Activated T-helper 2 cell treated with anti-CD3 and anti-CD28 coated beads, Interferon-gamma antibody, Interleukin-2, Interleukin-4, amounts not matched to agents 10 μg/mL and 5 μg/mL and 100 μg/mL, durations not matched to agents 14 hours and 24 hours and 36 hours (primary cell): ENCODE measurements around the gene IL1RL1. TPM values are rescaled to one million over a fixed set of nuclear protein-coding genes. Genes with fewer than 3 reads are reported as not detected.

ENCODE experiments used
- DNase-seq: peaks from one replicate; pipeline ENCODE4 v3.0.0; 2021; ENCODE audit warnings: low spot score
- H3K27ac Mint-ChIP-seq: one replicate; pipeline ENCODE4 v1.8.0; 2021; ENCODE audit warnings: mixed read lengths
- H3K27me3 Mint-ChIP-seq: one replicate; pipeline ENCODE4 v1.8.0; 2021; ENCODE audit warnings: low read depth, mixed read lengths
- H3K36me3 Mint-ChIP-seq: one replicate; pipeline ENCODE4 v1.8.0; 2021; ENCODE audit warnings: low read depth, mixed read lengths
- H3K4me1 Mint-ChIP-seq: one replicate; pipeline ENCODE4 v1.8.0; 2021; ENCODE audit warnings: low read depth, mixed read lengths
- H3K4me3 Mint-ChIP-seq: one replicate; pipeline ENCODE4 v1.8.0; 2021; ENCODE audit warnings: low read depth, mild to moderate bottlenecking, moderate library complexity, mixed read lengths
- H3K9me3 Mint-ChIP-seq: one replicate; pipeline ENCODE4 v1.8.0; 2021; ENCODE audit warnings: mixed read lengths
- intact Hi-C: fragments of 100-400 bp; cut with micrococcal nuclease; formaldehyde crosslinking; loops from one replicate; pipeline ENCODE4 v1.15.1; 2023
- total RNA-seq: library from RNA; stranded (reverse); gene quantifications from 2 replicates; pipeline ENCODE4 v1.2.3, GENCODE V29; 2022

The IL1RL1 gene
- total RNA-seq, 1 donor from 2014 or later: 10.7 TPM

GRCh38 chr2:102367331-102367971, 56.1 kb downstream of the IL1RL1 start:
- peak; percentile 30 for DNase-seq
- Mint-ChIP-seq H3K4me3 (peak overlapping the region; percentile 63), H3K4me1 (peaks cover 75% of the 10 kb centered on the region), H3K27ac (peak overlapping the region; percentile 96), H3K36me3 (peaks cover 98% of the 10 kb centered on the region), H3K9me3 (peaks cover 42% of the 10 kb centered on the region), H3K27me3 (no peaks in the 10 kb centered on the region)
- intact Hi-C loops: loop anchor here (1.0 to 10.0 kb wide), 11 partner anchors 51 to 653 kb away; no protein-coding TSS in a partner anchor

- no peak for DNase-seq
- H3K9me3 Mint-ChIP-seq: peaks cover 36% of the 10 kb centered on the region
- no peaks in the 10 kb centered on the region for H3K27me3 Mint-ChIP-seq
- H3K4me3 Mint-ChIP-seq: peak overlapping the region; percentile 48
- intact Hi-C loops: loop anchor here (5.0 to 10.0 kb wide), 4 partner anchors 241 to 654 kb away; no protein-coding TSS in a partner anchor
- H3K27ac Mint-ChIP-seq: peak overlapping the region; percentile 96
- H3K4me1 Mint-ChIP-seq: peaks cover 67% of the 10 kb centered on the region
- peaks cover 98% of the 10 kb centered on the region for H3K36me3 Mint-ChIP-seq
Observed at GRCh38 chr2:102368461-102369109, 57.2 kb downstream of the IL1RL1 start.

- DNase-seq: no peak
- peaks cover 34% of the 10 kb centered on the region for H3K9me3 Mint-ChIP-seq
- no peak overlapping the region for H3K4me3 Mint-ChIP-seq
- intact Hi-C loops: loop anchor here (5.0 to 10.0 kb wide), 4 partner anchors 243 to 655 kb away; no protein-coding TSS in a partner anchor
- peaks cover 98% of the 10 kb centered on the region for H3K36me3 Mint-ChIP-seq
- no peak overlapping the region for H3K27ac Mint-ChIP-seq
- peaks cover 58% of the 10 kb centered on the region for H3K4me1 Mint-ChIP-seq
- no peaks in the 10 kb centered on the region for H3K27me3 Mint-ChIP-seq
Observed at GRCh38 chr2:102369866-102370265, 58.5 kb downstream of the IL1RL1 start.

- H3K4me1 Mint-ChIP-seq: peaks cover 21% of the 10 kb centered on the region
- no peak overlapping the region for H3K4me3 Mint-ChIP-seq
- H3K36me3 Mint-ChIP-seq: peaks cover 91% of the 10 kb centered on the region
- no peaks in the 10 kb centered on the region for H3K27me3 Mint-ChIP-seq
- DNase-seq: no peak
- intact Hi-C loops: no loop called here
- peaks cover 49% of the 10 kb centered on the region for H3K9me3 Mint-ChIP-seq
- H3K27ac Mint-ChIP-seq: peak overlapping the region; percentile 67
Observed at GRCh38 chr2:102376052-102376591, 64.8 kb downstream of the IL1RL1 start.

- no peak for DNase-seq
- no peaks in the 10 kb centered on the region for H3K27me3 Mint-ChIP-seq
- H3K36me3 Mint-ChIP-seq: peaks cover 96% of the 10 kb centered on the region
- intact Hi-C loops: no loop called here
- peaks cover 3% of the 10 kb centered on the region for H3K4me1 Mint-ChIP-seq
- no peak overlapping the region for H3K27ac Mint-ChIP-seq
- no peak overlapping the region for H3K4me3 Mint-ChIP-seq
- H3K9me3 Mint-ChIP-seq: peaks cover 40% of the 10 kb centered on the region
Observed at GRCh38 chr2:102383722-102384121, 72.4 kb downstream of the IL1RL1 start.

DNA sequence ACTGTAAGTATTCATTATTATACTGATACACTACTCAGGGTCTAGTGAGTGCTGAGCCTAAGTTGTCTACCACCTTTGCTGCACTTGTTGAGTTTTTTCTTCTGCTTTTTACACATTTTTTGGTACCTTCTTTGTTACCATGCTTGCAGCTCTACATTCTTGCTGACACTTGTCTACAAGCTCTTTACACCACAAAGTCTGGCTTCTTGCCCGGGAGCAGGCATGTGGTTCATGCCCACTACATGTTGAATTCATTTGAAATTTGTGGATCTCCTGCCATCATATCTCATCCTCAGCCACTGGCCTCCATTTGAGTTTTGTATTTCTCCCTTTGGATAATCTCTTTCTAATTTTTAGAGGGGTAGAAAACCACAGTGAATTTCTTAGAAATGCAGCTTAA, 74.2 kb downstream of the IL1RL1 start:
- Mint-ChIP-seq H3K36me3 (peaks cover 94% of the 10 kb centered on the region), H3K4me3 (no peak overlapping the region), H3K9me3 (peaks cover 36% of the 10 kb centered on the region), H3K27ac (no peak overlapping the region), H3K4me1 (peaks cover 7% of the 10 kb centered on the region), H3K27me3 (no peaks in the 10 kb centered on the region)
- intact Hi-C loops: no loop called here
- no peak for DNase-seq

DNA sequence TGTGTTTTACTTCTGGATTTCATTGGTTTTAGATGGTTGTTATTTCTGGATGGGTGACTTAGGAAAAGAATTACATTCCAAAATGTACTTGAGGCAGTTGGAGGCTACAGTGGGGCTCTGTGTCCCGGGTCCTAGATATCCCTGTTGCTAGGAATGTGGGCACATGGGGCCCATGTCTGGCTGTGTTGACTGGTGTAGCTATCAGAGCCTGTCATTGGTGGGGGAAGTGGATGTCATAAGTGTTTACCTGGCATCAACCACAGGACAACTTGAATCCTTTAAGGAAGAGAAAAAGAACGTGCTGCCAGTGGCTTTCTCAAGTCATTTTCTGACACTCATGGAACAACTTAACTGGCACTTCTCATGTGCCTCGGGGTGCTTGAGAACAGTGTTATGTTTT, 74.6 kb downstream of the IL1RL1 start:
- Mint-ChIP-seq H3K27me3 (no peaks in the 10 kb centered on the region), H3K27ac (no peak overlapping the region), H3K4me3 (no peak overlapping the region), H3K4me1 (peaks cover 7% of the 10 kb centered on the region), H3K9me3 (peaks cover 36% of the 10 kb centered on the region), H3K36me3 (peaks cover 92% of the 10 kb centered on the region)
- intact Hi-C loops: no loop called here
- no peak for DNase-seq

DNA sequence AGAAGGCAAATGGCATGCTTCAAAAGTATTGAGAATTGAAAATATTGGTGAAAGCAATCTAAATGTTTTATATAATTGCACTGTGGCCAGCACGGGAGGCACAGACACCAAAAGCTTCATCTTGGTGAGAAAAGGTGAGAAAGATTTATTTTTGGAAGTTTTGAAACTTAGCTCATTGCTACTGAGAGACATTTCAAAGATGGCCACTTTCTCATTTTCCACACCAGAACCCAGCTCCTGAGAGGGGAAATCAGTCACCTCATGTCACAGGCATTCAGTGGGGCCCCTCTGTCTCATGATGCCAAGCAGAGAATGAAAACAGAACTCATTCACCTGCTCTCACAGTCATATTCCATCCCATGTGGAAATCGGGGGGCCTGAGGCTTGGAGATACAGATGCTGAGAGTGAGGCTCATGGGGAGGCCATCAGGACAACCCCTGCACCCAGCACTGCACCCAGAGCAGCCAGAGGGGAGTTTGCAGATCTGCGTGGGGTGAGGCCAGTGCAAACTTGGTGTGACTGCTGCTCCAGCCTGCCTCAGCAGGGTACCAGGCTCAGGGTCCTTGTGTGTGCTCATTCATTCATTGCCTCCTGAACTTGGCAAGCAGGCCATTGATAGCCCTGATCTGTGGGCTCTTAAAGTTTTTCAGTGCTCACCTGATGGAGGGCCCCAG, 75.6 kb downstream of the IL1RL1 start:
- peaks cover 32% of the 10 kb centered on the region for H3K9me3 Mint-ChIP-seq
- no peak for DNase-seq
- intact Hi-C loops: no loop called here
- H3K4me3 Mint-ChIP-seq: no peak overlapping the region
- H3K4me1 Mint-ChIP-seq: peaks cover 17% of the 10 kb centered on the region
- H3K27ac Mint-ChIP-seq: no peak overlapping the region
- no peaks in the 10 kb centered on the region for H3K27me3 Mint-ChIP-seq
- H3K36me3 Mint-ChIP-seq: peaks cover 92% of the 10 kb centered on the region

DNA sequence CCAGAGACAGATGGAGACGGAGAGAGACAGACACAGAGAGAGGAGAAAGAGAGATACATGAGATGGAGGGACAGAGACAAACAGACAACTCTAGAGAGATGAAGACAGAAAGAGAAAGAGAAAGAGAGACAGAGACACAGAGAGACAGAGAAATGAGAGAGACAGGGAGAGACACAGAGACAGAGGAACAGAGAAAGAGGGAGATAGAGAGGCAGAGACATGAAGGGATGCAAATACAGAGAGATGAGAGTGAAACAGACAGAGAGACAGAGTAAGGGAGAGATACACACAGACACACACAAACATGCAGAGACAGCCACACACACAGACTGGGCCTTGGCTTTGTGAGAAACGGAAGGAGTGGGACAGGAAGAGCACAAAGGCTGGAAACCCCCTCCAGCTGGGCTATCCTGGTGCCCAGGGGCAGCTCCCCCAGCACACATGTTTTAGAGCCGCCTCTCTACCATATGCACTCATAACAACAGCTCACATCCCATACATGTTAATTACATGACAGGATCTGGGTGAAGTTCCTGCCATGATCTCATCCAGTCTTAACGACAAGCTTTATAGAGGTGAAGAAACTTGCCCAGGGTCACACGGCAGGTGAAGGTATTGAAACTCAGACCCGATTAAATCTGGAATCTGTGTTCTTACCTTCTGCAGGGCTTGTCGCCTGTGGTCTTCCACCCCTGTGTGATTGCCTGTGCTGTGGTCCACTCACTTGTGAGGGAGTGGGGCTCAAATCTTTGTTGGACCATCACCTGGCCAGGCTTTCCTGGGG, 76.6 kb downstream of the IL1RL1 start:
- Mint-ChIP-seq H3K9me3 (peaks cover 27% of the 10 kb centered on the region), H3K27me3 (no peaks in the 10 kb centered on the region), H3K4me3 (no peak overlapping the region), H3K27ac (peak overlapping the region; percentile 4), H3K4me1 (peaks cover 18% of the 10 kb centered on the region), H3K36me3 (peaks cover 89% of the 10 kb centered on the region)
- DNase-seq: no peak
- intact Hi-C loops: no loop called here

DNA sequence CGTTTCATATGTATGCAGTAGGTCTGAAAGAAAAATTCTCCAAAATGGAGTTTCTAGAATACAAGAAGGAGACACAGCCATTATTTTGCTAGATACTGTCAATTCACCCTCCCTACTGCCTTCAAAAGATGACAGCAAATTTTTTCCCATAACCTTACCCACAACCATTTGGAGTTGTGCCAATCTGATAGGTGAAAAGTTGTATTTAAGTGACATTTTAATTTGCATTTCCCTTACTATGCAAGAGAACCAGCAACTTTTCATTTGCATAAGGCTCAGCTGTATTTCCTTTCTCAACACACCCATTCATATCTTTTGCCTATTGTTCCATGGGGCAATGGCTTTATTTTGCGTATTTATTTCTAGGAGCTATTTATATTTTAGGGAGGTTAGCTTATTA, 80.2 kb downstream of the IL1RL1 start:
- no peak for DNase-seq
- Mint-ChIP-seq H3K27me3 (no peaks in the 10 kb centered on the region), H3K4me3 (no peak overlapping the region), H3K36me3 (peaks cover 73% of the 10 kb centered on the region), H3K27ac (no peak overlapping the region), H3K9me3 (no peaks in the 10 kb centered on the region), H3K4me1 (peaks cover 15% of the 10 kb centered on the region)
- intact Hi-C loops: no loop called here

DNA sequence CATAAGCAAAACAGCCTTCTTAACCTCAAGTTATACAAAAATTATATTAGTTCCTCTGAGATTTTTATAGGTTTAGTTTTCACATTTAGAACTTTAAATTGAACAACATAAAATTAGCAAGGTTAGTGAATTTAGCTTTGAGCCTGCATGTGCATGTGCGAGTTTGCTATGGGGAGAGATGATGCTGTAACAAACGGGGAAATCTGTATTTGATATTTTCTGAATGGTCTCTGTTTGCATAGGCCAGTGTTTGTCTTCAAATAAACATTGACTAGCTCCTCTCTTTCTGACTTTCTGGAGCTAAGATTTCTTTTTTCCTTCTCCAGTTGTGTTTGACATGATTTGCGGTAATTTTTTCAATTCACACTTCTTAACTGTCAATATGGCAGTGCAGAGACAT, 80.7 kb downstream of the IL1RL1 start:
- Mint-ChIP-seq H3K4me3 (no peak overlapping the region), H3K27ac (no peak overlapping the region), H3K27me3 (no peaks in the 10 kb centered on the region), H3K4me1 (peaks cover 15% of the 10 kb centered on the region), H3K36me3 (peaks cover 73% of the 10 kb centered on the region), H3K9me3 (no peaks in the 10 kb centered on the region)
- DNase-seq: no peak
- intact Hi-C loops: no loop called here

DNA sequence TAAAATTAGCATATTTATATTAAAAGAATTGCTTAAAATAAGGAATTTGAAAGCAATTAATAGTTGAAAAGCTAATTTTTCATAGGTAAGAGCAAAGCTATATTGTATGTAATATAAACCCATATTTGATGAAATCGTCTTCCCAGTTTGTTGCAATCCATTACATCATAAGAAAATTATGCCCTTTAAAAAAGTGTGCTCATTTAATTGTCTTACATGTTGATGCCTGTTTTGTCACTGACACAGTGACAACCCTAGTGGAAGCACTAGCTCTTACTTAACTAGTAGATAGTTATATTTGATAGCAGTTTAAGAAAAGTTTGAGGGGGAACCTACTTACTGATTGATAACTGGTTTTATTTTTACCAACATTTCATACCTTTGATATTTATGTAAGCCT, 81.6 kb downstream of the IL1RL1 start:
- H3K27me3 Mint-ChIP-seq: no peaks in the 10 kb centered on the region
- H3K4me3 Mint-ChIP-seq: no peak overlapping the region
- intact Hi-C loops: no loop called here
- H3K9me3 Mint-ChIP-seq: no peaks in the 10 kb centered on the region
- peaks cover 14% of the 10 kb centered on the region for H3K4me1 Mint-ChIP-seq
- no peak overlapping the region for H3K27ac Mint-ChIP-seq
- DNase-seq: no peak
- H3K36me3 Mint-ChIP-seq: peaks cover 66% of the 10 kb centered on the region
